Hematopoietic multipotent progenitor cell treated with erythropoietin and hydrocortisone succinate and interleukin-3 and kit ligand, for 4 days (in vitro differentiated cells): ENCODE data around the gene RMDN2.
"Not testable (repeated sequence)": the region's sequence is repeated elsewhere in the genome, so short reads cannot be mapped to it uniquely, and the experiment has no call there.

ENCODE experiments used
- DNase-seq: peaks from one replicate; pipeline ENCODE4 v3.0.0-alpha.2; 2015

RMDN2 gene

DNA sequence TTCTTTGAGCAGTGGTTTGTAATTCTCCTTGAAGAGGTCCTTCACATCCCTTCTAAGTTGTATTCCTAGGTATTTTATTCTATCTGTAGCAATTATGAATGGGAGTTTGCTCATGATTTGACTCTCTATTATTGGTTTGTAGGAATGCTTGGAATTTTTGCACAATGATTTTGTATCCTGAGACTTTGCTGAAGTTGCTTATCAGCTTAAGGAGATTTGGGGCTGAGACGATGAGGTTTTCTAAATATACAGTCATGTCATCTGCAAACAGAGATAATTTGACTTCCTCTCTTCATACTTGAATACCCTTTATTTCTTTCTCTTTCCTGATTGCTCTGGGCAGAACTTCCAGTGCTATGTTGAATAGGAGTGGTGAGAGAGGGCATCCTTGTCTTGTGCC is 12.5 kb downstream of the RMDN2 start:
- not testable (repeated sequence) for DNase-seq

DNA sequence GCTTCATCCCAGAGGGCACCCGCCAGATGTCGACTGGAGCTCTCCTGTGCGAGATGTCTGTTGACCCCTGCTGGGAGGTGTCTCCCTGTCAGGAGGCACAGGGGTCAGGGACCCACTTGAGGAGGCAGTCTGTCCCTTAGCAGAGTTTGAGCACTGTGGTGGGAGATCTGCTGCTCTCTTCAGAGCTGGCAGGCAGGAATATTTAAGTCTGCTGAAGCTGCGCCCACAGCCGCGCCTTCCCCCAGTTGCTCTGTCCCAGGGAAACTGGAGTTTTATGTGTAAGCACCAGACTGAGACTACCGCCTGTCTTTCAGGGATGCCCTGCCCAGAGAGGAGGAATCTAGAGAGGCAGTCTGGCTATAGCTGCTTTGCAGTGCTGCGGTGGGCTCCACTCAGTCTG is 16.2 kb downstream of the RMDN2 start:
- not testable (repeated sequence) for DNase-seq

GRCh38 chr2:37944268-37944667 is 19.2 kb downstream of the RMDN2 start:
- DNase-seq, result no peak

DNA sequence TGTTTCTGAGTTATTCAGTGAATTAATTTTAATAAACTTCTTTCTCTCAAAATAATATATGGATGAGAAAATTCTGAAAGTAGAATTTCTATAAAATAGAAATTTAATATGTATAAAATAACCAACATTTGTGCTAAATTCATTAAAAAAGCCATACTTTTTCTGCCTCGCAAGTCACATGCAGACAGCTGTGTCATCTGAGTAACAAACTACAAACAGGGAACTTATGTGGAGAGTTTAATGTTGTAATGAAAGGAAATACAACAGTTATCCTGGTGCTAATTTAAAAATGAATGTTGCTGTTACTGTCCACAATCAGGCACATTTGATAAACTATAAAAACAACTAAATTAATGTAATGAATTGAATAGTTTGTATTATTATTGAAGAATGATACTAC is 22.2 kb downstream of the RMDN2 start:
- no peak for DNase-seq

- DNase-seq, result not testable (repeated sequence)
Observed at GRCh38 chr2:37962018-37962739, 37.1 kb downstream of the RMDN2 start.

GRCh38 chr2:37962740-37963121 is 37.6 kb downstream of the RMDN2 start:
- DNase-seq, result not testable (repeated sequence)

DNA sequence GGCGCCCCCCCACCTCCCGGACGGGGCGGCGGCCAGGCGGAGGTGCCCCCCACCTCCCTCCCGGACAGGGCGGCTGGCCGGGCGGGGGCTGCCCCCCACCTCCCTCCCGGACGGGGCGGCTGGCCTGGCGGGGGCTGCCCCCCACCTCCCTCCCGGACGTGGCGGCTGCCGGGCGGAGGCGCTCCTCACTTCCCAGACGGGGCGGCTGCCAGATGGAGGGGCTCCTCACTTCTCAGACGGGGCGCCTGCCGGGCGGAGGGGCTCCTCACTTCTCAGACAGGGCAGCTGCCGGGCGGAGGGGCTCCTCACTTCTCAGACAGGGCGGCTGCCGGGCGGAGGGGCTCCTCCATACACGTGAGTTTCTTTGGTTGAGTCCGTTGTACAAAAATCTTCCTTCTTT is 38.8 kb downstream of the RMDN2 start:
- DNase-seq, result not testable (repeated sequence)

- no peak for DNase-seq
Observed at GRCh38 chr2:37966326-37966725, 41.2 kb downstream of the RMDN2 start.

DNA sequence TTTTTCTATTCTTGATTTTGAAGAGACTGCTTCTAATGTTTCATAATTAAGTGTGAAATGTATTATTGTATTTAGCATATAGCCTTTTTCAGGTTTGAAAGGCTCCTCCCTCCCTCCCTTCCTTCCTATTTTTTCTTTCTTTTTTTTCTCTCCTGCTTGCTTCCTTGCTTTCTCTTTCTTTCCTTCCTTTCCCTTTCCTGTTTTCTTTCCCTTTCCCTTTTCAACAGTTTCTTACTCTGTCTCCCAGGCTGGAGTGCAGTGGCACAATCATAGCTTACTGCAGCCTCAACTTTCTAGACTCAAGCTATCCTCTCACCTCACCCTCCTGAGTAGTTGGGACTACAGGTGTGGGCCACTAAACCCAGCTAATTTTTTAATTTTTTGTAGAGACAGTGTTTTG is 44.6 kb downstream of the RMDN2 start:
- no peak for DNase-seq

GRCh38 chr2:37971971-37972370 is 46.9 kb downstream of the RMDN2 start:
- DNase-seq, result no peak

- no peak for DNase-seq
Observed at GRCh38 chr2:37973615-37974353, 48.7 kb downstream of the RMDN2 start.

DNA sequence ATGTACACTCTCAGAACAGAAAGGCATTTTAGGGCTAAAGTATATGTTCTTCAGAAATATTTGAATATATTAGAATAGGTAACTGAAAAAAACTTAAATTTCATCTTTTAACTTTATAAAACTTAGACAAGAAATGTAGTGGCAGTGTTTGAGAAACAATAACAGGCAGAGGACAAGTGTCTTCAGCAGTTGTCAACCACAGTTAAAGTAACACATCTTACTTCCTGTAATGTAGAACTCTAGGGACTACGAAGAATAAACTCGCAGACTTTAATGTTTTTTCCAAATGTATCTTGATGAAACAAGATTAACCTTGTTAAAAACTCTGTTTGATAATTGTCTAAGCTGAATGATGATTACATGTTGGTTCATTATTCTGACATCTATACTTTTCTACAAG is 50.7 kb downstream of the RMDN2 start:
- no peak for DNase-seq

DNA sequence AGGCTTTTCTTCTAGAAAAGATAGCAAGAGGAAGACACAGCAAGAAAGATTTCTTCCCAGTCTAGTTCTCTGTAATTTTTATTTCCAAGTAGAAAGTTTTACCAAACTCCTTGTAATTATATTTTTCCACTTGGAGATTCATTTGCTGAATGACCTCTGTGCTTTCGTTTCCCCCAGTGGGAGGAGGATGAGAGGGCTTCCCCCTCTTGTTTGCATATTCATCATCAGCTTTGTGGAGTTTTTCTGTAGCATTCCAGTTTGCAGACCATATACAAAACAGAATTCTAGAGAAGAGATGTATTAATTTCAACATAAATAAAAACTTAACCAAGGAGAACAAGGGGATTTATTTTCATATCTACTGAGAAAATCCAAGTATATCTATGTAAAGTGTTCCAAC is 51.3 kb downstream of the RMDN2 start:
- DNase-seq, result no peak

DNA sequence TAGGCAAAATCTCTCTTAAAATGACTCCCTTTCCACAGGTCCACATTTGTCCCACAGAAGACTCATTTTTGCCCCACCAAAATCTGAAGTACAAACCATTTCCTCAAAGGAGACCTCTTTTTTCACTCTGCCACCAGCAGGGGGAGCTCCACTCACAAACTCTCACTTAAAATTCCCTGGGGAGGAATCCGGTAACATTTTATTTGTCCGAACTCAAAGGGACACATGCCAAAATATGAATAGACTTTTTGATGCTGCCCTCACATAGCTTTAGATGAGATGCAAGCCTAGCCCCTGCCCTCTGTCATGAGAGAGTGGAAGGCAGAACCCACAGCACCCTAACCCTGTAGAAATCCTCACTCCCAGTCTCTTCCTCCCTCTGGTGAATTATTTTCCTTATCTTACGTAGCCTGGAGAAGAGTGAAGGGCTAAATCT is 57.1 kb downstream of the RMDN2 start:
- DNase-seq, result peak; percentile 72

- no peak for DNase-seq
Observed at GRCh38 chr2:37982847-37983246, 57.8 kb downstream of the RMDN2 start.

GRCh38 chr2:37983719-37984118 is 58.6 kb downstream of the RMDN2 start:
- no peak for DNase-seq

DNA sequence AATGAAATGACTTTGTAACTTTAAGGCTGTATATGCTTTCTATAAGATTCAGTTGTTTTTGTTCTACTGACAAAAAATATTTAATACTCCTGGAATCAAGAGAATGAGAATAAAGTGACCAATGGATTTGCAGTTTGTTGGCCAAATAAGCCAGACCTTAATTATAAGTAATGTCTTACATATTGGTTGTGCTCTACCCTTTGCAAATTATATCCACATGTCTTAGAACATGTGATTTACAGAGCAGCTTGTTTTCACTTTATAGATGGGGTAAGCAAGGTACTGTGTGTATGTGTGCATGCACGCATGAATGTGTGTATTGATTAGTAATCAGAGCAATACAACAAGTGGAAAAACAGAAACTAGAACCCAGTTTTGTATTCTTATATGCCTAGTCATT is 59.1 kb downstream of the RMDN2 start:
- DNase-seq, result no peak

GRCh38 chr2:37984589-37984988 is 59.5 kb downstream of the RMDN2 start:
- peak; percentile 44 for DNase-seq

DNA sequence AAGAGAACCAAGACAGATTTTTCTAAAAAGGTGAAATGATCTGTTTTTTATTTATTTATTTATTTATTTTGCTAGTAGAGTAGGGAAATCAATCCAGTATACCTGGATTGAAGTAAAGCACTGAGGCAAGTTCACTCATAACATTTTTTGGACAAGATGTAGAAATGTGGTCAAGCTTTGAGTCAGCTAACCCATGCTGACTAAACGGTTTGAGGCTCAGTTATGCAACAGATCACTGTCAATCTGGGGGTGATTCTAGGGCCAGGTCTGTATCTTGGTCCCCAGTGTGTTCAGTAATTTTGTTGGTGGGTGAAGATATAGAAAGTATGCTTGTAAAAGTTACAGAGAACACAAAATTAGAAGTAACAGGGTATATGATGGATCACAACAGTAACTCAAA is 60.2 kb downstream of the RMDN2 start:
- peak; percentile 36 for DNase-seq

- no peak for DNase-seq
Observed at GRCh38 chr2:37987098-37987775, 62.1 kb downstream of the RMDN2 start.

- DNase-seq, result no peak
Observed at GRCh38 chr2:37992601-37993000, 67.5 kb downstream of the RMDN2 start.

GRCh38 chr2:37993143-37993542 is 68.1 kb downstream of the RMDN2 start:
- DNase-seq, result peak; percentile 50

DNA sequence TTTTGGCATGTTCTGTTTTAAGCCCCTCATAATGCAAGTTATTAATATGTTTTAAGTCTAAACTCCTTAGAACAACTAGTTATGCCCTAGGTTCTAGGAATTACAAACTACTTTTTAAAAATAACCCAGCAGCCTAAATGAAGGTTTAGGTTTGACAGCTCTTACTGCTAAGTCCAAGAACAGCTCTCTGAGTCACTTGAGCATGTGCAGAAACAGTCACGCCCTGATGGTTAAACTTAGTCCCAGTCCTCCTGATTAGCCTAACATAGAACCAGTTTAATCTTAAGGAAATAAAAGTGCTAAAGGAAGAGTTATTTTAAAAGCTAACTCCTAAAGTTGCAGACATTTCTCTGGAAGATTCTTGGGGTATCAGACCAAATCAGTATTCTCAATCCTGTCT is 72.5 kb downstream of the RMDN2 start:
- DNase-seq, result no peak
